ENCODE data around the gene CYB561D2. TPM values are rescaled to one million over a fixed set of nuclear protein-coding genes. Genes with fewer than 3 reads are reported as not detected.

The CYB561D2 gene
- total RNA-seq, 1 experiment from 2014 or later: 9.5 TPM

DNA sequence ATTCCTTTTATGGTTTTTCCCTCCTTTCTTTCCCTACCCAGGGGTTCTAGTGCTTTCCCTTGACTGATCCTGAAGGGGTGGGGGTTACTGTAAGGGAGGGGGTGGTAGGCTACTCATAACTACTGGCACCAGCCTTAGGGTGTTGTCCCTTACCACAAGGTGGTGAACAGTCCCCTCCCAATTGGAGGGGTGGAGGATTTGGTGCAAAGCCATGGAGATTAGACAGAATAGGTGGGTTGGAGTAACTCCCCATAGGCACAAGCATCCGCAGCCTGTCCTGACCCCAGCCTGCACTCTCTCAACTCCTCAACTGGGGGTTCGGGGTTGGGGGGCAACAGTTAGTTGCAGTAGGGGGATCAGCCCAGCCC, 25.6 kb upstream of the CYB561D2 start:
- H3K9ac ChIP-seq (ENCODE audit: low read length): no peak overlapping the region
- ATAC-seq (no peak), DNase-seq (ENCODE audit: low read depth, low spot score) (no peak)
- H3K4me2 ChIP-seq (ENCODE audit: low read length): no peak overlapping the region
- no TSS peak for BruUV-seq (replicated peaks)
- ChIA-PET RAD21 (ENCODE audit: low non-redundant PET in 1 of 2, low total read pairs in 2 of 2, uncharacterized antibody in 2 of 2, unreplicated experiment in 2 of 2) (no interaction called here), POLR2A (interaction anchor here (0.6 kb wide), 1 partner anchor 12 kb away, joined by 3 read pairs; no protein-coding TSS in a partner anchor), CTCF (interaction anchor here (1.3 to 1.8 kb wide), 5 partner anchors 12 to 56 kb away, joined by 4 to 14 read pairs (median 8); partner anchors contain the start of genes HYAL1, IFRD2, RASSF1 and SEMA3B)
- H3K9me3 ChIP-seq (ENCODE audit: control insufficient read depth in 1 of 2, insufficient read depth in 1 of 2, low read depth in 1 of 2, low read length in 2 of 2): no peaks in the 10 kb centered on the region
- peaks cover 37% of the 10 kb centered on the region for H3K79me2 ChIP-seq (ENCODE audit: insufficient read depth, low read length)
- peaks cover 25 to 53% of the 10 kb centered on the region in 2 experiments for H3K4me1 ChIP-seq (ENCODE audit: control insufficient read depth in 1 of 2, insufficient read depth in 2 of 2, low read length in 2 of 2)
- intact Hi-C loops (cut with micrococcal nuclease): loop anchor here (2.0 kb wide), 1 partner anchor 64 kb away; no protein-coding TSS in a partner anchor
- H2AFZ ChIP-seq (ENCODE audit: low read depth, low read length, poor library complexity, severe bottlenecking): no peak overlapping the region
- H3K9me2 ChIP-seq (ENCODE audit: insufficient read depth): no peaks in the 10 kb centered on the region
- H3K27me3 ChIP-seq (ENCODE audit: insufficient read depth, low read length): no peaks in the 10 kb centered on the region
- H4K20me1 ChIP-seq (ENCODE audit: insufficient read depth): no peaks in the 10 kb centered on the region
- no peak overlapping the region for H3K27ac ChIP-seq (ENCODE audit: low read depth, low read length)
- H3K36me3 ChIP-seq (ENCODE audit: control insufficient read depth in 1 of 2, insufficient read depth in 2 of 2, low read length in 2 of 2): peaks cover 15% of the 10 kb centered on the region in 2 experiments; a peak in 3 of 4 replicates
- H3K4me3 ChIP-seq (replicated peaks in 1 of 2; ENCODE audit: low read depth in 1 of 2, low read length in 2 of 2): no peak overlapping the region
- TF ChIP-seq TCF7L2 (IDR thresholded peaks at IDR 0.05; ENCODE audit: borderline replicate concordance, extremely low read depth, insufficient read depth, insufficient read length): no peak
- TF ChIP-seq, protein P1, sequence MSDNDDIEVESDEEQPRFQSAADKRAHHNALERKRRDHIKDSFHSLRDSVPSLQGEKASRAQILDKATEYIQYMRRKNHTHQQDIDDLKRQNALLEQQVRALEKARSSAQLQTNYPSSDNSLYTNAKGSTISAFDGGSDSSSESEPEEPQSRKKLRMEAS (IDR thresholded peaks at IDR 0.05): no peak
- no peak for TF ChIP-seq RAD21 (IDR thresholded peaks at IDR 0.05; ENCODE audit: low read depth)
- TF ChIP-seq, protein P2, sequence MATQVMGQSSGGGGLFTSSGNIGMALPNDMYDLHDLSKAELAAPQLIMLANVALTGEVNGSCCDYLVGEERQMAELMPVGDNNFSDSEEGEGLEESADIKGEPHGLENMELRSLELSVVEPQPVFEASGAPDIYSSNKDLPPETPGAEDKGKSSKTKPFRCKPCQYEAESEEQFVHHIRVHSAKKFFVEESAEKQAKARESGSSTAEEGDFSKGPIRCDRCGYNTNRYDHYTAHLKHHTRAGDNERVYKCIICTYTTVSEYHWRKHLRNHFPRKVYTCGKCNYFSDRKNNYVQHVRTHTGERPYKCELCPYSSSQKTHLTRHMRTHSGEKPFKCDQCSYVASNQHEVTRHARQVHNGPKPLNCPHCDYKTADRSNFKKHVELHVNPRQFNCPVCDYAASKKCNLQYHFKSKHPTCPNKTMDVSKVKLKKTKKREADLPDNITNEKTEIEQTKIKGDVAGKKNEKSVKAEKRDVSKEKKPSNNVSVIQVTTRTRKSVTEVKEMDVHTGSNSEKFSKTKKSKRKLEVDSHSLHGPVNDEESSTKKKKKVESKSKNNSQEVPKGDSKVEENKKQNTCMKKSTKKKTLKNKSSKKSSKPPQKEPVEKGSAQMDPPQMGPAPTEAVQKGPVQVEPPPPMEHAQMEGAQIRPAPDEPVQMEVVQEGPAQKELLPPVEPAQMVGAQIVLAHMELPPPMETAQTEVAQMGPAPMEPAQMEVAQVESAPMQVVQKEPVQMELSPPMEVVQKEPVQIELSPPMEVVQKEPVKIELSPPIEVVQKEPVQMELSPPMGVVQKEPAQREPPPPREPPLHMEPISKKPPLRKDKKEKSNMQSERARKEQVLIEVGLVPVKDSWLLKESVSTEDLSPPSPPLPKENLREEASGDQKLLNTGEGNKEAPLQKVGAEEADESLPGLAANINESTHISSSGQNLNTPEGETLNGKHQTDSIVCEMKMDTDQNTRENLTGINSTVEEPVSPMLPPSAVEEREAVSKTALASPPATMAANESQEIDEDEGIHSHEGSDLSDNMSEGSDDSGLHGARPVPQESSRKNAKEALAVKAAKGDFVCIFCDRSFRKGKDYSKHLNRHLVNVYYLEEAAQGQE (IDR thresholded peaks at IDR 0.05; ENCODE audit: low read depth): no peak
- TF ChIP-seq, protein P3, sequence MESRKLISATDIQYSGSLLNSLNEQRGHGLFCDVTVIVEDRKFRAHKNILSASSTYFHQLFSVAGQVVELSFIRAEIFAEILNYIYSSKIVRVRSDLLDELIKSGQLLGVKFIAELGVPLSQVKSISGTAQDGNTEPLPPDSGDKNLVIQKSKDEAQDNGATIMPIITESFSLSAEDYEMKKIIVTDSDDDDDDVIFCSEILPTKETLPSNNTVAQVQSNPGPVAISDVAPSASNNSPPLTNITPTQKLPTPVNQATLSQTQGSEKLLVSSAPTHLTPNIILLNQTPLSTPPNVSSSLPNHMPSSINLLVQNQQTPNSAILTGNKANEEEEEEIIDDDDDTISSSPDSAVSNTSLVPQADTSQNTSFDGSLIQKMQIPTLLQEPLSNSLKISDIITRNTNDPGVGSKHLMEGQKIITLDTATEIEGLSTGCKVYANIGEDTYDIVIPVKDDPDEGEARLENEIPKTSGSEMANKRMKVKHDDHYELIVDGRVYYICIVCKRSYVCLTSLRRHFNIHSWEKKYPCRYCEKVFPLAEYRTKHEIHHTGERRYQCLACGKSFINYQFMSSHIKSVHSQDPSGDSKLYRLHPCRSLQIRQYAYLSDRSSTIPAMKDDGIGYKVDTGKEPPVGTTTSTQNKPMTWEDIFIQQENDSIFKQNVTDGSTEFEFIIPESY (IDR thresholded peaks at IDR 0.05; ENCODE audit: extremely low read depth, insufficient replicate concordance, low read length): no peak
- TF ChIP-seq SRF (IDR thresholded peaks at IDR 0.05; ENCODE audit: low read depth): no peak
- TF ChIP-seq EZH2phosphoT487 (IDR thresholded peaks at IDR 0.05; ENCODE audit: borderline replicate concordance): no peak
- TF ChIP-seq JUND (IDR thresholded peaks at IDR 0.05): no peak
- TF ChIP-seq, protein P4, sequence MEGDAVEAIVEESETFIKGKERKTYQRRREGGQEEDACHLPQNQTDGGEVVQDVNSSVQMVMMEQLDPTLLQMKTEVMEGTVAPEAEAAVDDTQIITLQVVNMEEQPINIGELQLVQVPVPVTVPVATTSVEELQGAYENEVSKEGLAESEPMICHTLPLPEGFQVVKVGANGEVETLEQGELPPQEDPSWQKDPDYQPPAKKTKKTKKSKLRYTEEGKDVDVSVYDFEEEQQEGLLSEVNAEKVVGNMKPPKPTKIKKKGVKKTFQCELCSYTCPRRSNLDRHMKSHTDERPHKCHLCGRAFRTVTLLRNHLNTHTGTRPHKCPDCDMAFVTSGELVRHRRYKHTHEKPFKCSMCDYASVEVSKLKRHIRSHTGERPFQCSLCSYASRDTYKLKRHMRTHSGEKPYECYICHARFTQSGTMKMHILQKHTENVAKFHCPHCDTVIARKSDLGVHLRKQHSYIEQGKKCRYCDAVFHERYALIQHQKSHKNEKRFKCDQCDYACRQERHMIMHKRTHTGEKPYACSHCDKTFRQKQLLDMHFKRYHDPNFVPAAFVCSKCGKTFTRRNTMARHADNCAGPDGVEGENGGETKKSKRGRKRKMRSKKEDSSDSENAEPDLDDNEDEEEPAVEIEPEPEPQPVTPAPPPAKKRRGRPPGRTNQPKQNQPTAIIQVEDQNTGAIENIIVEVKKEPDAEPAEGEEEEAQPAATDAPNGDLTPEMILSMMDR (IDR thresholded peaks at IDR 0.05 in 2 of 3, conservative IDR thresholded peaks at IDR 0.05 in 1 of 3; ENCODE audit: borderline replicate concordance in 1 of 3, insufficient read depth in 1 of 3, low read depth in 2 of 3, low read length in 2 of 3): no peak
- TF ChIP-seq SP1 (IDR thresholded peaks at IDR 0.05; ENCODE audit: low read depth): no peak
- no peak for TF ChIP-seq FOSL1 (IDR thresholded peaks at IDR 0.05; ENCODE audit: low read depth)
- no peak for TF ChIP-seq EGR1 (IDR thresholded peaks at IDR 0.05; ENCODE audit: low read depth)
- TF ChIP-seq SIN3A (IDR thresholded peaks at IDR 0.05; ENCODE audit: low read depth): no peak
- no peak for TF ChIP-seq ELF1 (IDR thresholded peaks at IDR 0.05; ENCODE audit: borderline replicate concordance, low read depth)
- no peak for TF ChIP-seq POLR2AphosphoS5 (IDR thresholded peaks at IDR 0.05; ENCODE audit: low read depth, low read length)
- TF ChIP-seq CBX3 (IDR thresholded peaks at IDR 0.05; ENCODE audit: low read depth): no peak

All from HCT116 (cell line).